Iris pigment epithelial cell (primary cell): Measurements from ENCODE around the gene TSSC4.
A peak's percentile ranks its signal among the peaks of the same experiment; 100 is the strongest.

ENCODE experiments used
- DNase-seq: peaks from one replicate; pipeline ENCODE4 v3.0.0-alpha.2; 2011; ENCODE audit warnings: low read depth

TSSC4 gene

GRCh38 chr11:2386591-2386990, 14.0 kb upstream of the TSSC4 start:
- no peak for DNase-seq

GRCh38 chr11:2387266-2387987, 13.1 kb upstream of the TSSC4 start:
- no peak for DNase-seq

- no peak for DNase-seq
Observed at GRCh38 chr11:2388431-2389376, 11.8 kb upstream of the TSSC4 start.

GRCh38 chr11:2389377-2390026, 11.0 kb upstream of the TSSC4 start:
- no peak for DNase-seq

- DNase-seq: no peak
Observed at GRCh38 chr11:2390091-2390724, 10.3 kb upstream of the TSSC4 start.

GRCh38 chr11:2390725-2391151, 9.8 kb upstream of the TSSC4 start:
- DNase-seq: peak; percentile 61

- no peak for DNase-seq
Observed at GRCh38 chr11:2391181-2391975, 9.2 kb upstream of the TSSC4 start.

GRCh38 chr11:2392241-2392959, 8.2 kb upstream of the TSSC4 start:
- no peak for DNase-seq

- DNase-seq: no peak
Observed at GRCh38 chr11:2393111-2393868, 7.3 kb upstream of the TSSC4 start.

- no peak for DNase-seq
Observed at GRCh38 chr11:2393941-2394817, 6.4 kb upstream of the TSSC4 start.

- no peak for DNase-seq
Observed at GRCh38 chr11:2394818-2395105, 5.8 kb upstream of the TSSC4 start.

- DNase-seq: no peak
Observed at GRCh38 chr11:2395211-2395730, 5.3 kb upstream of the TSSC4 start.

GRCh38 chr11:2395856-2396255, 4.7 kb upstream of the TSSC4 start:
- DNase-seq: no peak

GRCh38 chr11:2396471-2396870, 4.1 kb upstream of the TSSC4 start:
- DNase-seq: no peak

- DNase-seq: no peak
Observed at GRCh38 chr11:2397005-2397404, 3.5 kb upstream of the TSSC4 start.

- DNase-seq: no peak
Observed at GRCh38 chr11:2398664-2399355, 1.7 kb upstream of the TSSC4 start.

GRCh38 chr11:2399488-2400068, 972 bp upstream of the TSSC4 start:
- peak; percentile 42 for DNase-seq
